Osteocyte (in vitro differentiated cells): ENCODE results near the gene TMEM14A. TPM values are rescaled to one million over a fixed set of nuclear protein-coding genes. Genes with fewer than 3 reads are reported as not detected.

Source experiments
- DNase-seq: peaks from one replicate; pipeline ENCODE4 v3.0.0; 2021; ENCODE audit warnings: mixed read lengths; ENCODE audit not compliant: unreplicated experiment; ENCODE audit errors: extremely low spot score
- H3K27ac Mint-ChIP-seq: one replicate; pipeline ENCODE4 v1.8.0; 2021; ENCODE audit warnings: mild to moderate bottlenecking, mixed read lengths; ENCODE audit not compliant: unreplicated experiment
- H3K27me3 Mint-ChIP-seq: one replicate; pipeline ENCODE4 v1.8.0; 2021; ENCODE audit warnings: mixed read lengths; ENCODE audit not compliant: unreplicated experiment
- H3K36me3 Mint-ChIP-seq: one replicate; pipeline ENCODE4 v1.8.0; 2021; ENCODE audit warnings: mixed read lengths; ENCODE audit not compliant: unreplicated experiment
- H3K4me1 Mint-ChIP-seq: one replicate; pipeline ENCODE4 v1.8.0; 2021; ENCODE audit warnings: mixed read lengths; ENCODE audit not compliant: unreplicated experiment
- H3K4me3 Mint-ChIP-seq: one replicate; pipeline ENCODE4 v1.8.0; 2021; ENCODE audit warnings: mild to moderate bottlenecking, moderate library complexity, mixed read lengths; ENCODE audit not compliant: unreplicated experiment
- H3K9me3 Mint-ChIP-seq: one replicate; pipeline ENCODE4 v1.8.0; 2021; ENCODE audit warnings: mixed read lengths; ENCODE audit not compliant: unreplicated experiment
- total RNA-seq: library from RNA; stranded (reverse); gene quantifications from 2 replicates; pipeline ENCODE4 v1.2.1, GENCODE V29; 2021
- TF ChIP-seq, protein P1 (sequence below): fragments of 200-600 bp; sonication (generic); IDR thresholded peaks from 2 replicates; pipeline ENCODE4 v1.5.0; 2021; ENCODE audit warnings: antibody characterized with exemption, mild to moderate bottlenecking, moderate library complexity

TMEM14A gene
- total RNA-seq, 1 donor from 2014 or later = 20.4 TPM

DNA sequence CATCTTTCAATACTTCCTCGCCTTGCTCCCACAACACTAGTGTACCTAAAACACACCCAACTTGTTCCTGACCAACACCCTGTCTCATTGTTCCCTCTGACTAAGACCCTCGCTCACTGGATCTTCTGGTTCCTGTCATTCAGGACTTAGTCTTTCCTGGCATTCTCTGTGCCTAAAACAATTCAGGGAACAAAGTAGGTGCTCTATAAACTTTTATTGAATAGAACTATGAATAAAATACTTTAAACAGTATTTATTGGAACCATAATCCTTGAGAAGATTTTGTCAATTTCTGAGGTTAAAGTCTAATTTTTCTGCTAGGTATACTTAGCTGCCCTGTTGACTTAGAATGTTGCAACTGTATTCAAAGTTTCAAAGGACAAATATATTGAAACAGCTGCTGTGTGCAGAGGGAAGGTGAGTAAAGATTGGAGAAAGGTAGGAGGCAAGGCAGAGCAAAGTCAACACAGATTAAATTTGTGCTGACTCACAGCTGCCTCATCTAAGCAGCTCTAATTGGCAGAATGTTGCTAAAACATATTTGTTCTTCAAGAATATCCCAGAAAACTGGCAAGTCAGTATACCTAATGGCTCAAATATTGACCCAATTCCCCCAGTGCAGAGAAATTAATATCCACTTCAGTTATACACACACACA is 54.8 kb downstream of the TMEM14A start:
- TF ChIP-seq, protein P1, sequence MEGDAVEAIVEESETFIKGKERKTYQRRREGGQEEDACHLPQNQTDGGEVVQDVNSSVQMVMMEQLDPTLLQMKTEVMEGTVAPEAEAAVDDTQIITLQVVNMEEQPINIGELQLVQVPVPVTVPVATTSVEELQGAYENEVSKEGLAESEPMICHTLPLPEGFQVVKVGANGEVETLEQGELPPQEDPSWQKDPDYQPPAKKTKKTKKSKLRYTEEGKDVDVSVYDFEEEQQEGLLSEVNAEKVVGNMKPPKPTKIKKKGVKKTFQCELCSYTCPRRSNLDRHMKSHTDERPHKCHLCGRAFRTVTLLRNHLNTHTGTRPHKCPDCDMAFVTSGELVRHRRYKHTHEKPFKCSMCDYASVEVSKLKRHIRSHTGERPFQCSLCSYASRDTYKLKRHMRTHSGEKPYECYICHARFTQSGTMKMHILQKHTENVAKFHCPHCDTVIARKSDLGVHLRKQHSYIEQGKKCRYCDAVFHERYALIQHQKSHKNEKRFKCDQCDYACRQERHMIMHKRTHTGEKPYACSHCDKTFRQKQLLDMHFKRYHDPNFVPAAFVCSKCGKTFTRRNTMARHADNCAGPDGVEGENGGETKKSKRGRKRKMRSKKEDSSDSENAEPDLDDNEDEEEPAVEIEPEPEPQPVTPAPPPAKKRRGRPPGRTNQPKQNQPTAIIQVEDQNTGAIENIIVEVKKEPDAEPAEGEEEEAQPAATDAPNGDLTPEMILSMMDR = no peak
- Mint-ChIP-seq H3K27me3 (no peaks in the 10 kb centered on the region), H3K4me3 (no peak overlapping the region), H3K27ac (no peak overlapping the region), H3K36me3 (no peaks in the 10 kb centered on the region), H3K4me1 (peaks cover 3% of the 10 kb centered on the region), H3K9me3 (no peaks in the 10 kb centered on the region)
- DNase-seq = no peak

DNA sequence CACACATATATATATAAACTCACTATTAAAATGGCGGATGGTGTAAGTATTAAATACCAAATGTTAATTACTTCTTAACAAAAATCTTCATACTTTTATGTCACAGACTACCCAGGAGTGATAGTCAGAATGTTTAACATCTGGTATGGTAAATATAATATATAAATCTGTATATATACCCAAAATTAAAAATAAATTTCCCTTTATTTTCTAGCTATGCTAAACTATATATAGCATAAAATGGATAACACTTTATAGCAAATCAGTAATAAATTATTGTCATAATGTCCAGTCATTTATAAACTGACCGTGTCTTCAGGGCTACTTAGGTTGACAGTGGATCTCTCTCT is 55.3 kb downstream of the TMEM14A start:
- H3K4me1 Mint-ChIP-seq = peaks cover 3% of the 10 kb centered on the region
- no peaks in the 10 kb centered on the region for H3K36me3 Mint-ChIP-seq
- no peak for DNase-seq
- H3K9me3 Mint-ChIP-seq = no peaks in the 10 kb centered on the region
- H3K27me3 Mint-ChIP-seq = no peaks in the 10 kb centered on the region
- no peak overlapping the region for H3K27ac Mint-ChIP-seq
- TF ChIP-seq, protein P1 = no peak
- H3K4me3 Mint-ChIP-seq = no peak overlapping the region

DNA sequence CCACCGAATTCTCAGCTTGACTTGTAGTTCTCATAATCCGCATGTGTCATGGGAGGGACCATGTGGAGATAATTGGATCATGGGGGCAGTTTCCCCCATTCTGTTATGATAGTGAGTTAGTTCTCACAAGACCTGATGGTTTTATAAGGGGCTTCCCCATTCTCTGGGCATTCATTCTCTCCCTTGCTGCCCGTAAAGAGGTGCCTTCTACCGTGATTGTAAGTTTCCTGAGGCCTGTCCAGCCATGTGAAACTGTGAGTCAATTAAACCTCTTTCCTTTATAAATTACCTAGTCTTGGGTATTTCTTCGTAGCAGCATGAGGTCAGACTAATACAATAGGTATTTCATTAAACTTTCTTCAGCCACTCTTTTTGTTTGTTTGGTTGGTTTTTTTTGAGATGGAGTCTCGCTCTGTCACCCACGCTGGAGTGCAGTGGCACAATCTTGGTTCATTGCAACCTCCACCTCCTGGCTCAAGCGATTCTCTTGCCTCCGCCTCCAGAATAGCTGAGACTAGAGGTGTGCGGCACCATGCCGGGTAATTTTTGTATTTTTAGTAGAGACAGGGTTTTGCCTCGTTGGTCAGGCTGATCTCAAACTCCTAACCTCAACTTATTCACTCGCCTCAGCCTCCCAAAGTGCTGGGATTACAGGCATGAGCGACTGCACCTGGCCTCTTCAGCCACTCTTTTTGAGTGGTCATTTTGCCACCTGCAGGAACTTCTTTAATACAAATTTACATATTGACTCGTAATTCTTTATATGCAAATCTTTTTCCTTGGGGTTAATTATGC is 56.0 kb downstream of the TMEM14A start:
- Mint-ChIP-seq H3K9me3 (no peaks in the 10 kb centered on the region), H3K36me3 (no peaks in the 10 kb centered on the region), H3K27ac (no peak overlapping the region), H3K27me3 (no peaks in the 10 kb centered on the region), H3K4me1 (peaks cover 3% of the 10 kb centered on the region), H3K4me3 (no peak overlapping the region)
- TF ChIP-seq, protein P1 = no peak
- DNase-seq = peak; percentile 19

DNA sequence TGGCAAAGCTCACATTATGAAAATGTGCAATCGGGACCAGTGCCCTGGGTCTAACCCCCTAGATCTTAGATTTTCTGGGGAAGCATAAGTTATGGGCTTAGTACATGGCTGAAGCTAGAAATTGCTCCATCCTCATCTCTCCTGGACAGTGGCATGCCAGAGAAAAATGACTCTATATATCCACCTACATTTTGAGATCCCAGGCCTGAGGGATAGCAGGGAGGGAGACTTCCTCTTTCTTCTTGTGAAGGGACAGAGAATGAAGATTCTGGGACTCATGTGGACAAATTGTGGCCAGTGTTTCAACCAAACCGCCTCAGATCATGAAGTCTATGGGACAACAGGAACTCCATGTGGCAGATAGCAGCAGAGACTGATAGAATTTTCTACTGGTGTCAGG is 57.0 kb downstream of the TMEM14A start:
- H3K36me3 Mint-ChIP-seq = no peaks in the 10 kb centered on the region
- no peaks in the 10 kb centered on the region for H3K27me3 Mint-ChIP-seq
- H3K9me3 Mint-ChIP-seq = no peaks in the 10 kb centered on the region
- H3K4me1 Mint-ChIP-seq = peaks cover 3% of the 10 kb centered on the region
- TF ChIP-seq, protein P1 = no peak
- H3K4me3 Mint-ChIP-seq = no peak overlapping the region
- peak; percentile 42 for DNase-seq
- no peak overlapping the region for H3K27ac Mint-ChIP-seq

DNA sequence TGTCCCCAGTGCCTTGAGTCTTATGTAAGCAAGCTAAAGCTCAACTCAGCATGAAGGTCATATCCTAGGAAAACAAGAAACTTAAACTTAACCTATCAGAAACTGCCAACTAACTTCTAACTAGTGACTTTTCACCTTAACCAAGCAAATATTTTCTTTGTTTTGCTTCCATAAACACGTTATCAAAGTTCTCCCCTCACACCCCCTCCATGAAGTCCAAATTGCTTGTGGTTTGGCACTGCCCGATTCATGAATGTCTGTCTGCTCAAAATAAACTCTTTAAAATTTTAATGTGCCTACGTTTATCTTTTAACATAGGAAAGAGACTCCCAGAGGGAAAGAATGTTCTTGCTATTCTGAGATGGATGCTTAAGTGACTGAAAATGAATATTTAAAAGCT is 57.5 kb downstream of the TMEM14A start:
- no peak for DNase-seq
- no peaks in the 10 kb centered on the region for H3K36me3 Mint-ChIP-seq
- H3K4me3 Mint-ChIP-seq = no peak overlapping the region
- H3K27ac Mint-ChIP-seq = no peak overlapping the region
- no peaks in the 10 kb centered on the region for H3K27me3 Mint-ChIP-seq
- H3K9me3 Mint-ChIP-seq = no peaks in the 10 kb centered on the region
- H3K4me1 Mint-ChIP-seq = peaks cover 3% of the 10 kb centered on the region
- TF ChIP-seq, protein P1 = no peak
